Measurements from ENCODE around the gene RAD9A. TPM values are rescaled to one million over a fixed set of nuclear protein-coding genes. Genes with fewer than 3 reads are reported as not detected.

RAD9A gene
- total and polyA plus RNA-seq, 2 of the 4 experiments (the other 2 are of a cell fraction), result 2.0 to 10.3 TPM

GRCh38 chr11:67356387-67356863 is 35.4 kb upstream of the RAD9A start:
- peak overlapping the region; percentile 34; the same call in 1 of the 2 replicates for H3K23ac ChIP-seq (ENCODE audit: low read depth, low read length)

More at GRCh38 chr11:67356387-67356863, 35.4 kb upstream of the RAD9A start:
- H3K27me3 ChIP-seq (ENCODE audit: control insufficient read depth, insufficient read depth, low read length), result no peaks in the 10 kb centered on the region
- H3K27ac ChIP-seq (ENCODE audit: insufficient read depth, low read length), result peak overlapping the region; percentile 87
- DNase-seq (no peak), ATAC-seq (ENCODE audit: low read depth) (no peak)
- peaks cover 3% of the 10 kb centered on the region; the same call in 1 of the 2 replicates for H3K36me3 ChIP-seq (ENCODE audit: control insufficient read depth, insufficient read depth, low read length)
- peak overlapping the region; percentile 42 for H2BK5ac ChIP-seq (ENCODE audit: low read depth, low read length, poor library complexity, severe bottlenecking)
- H2BK120ac ChIP-seq (ENCODE audit: low read depth, low read length), result peak overlapping the region; percentile 69
- no peak overlapping the region for H3K4me3 ChIP-seq (ENCODE audit: insufficient read depth, low read depth, low read length)
- peak overlapping the region; percentile 81; the same call in 1 of the 3 replicates for H2BK15ac ChIP-seq (ENCODE audit: low read depth, low read length)
- intact Hi-C loops (cut with micrococcal nuclease), result loop anchor here (2.0 kb wide), 1 partner anchor 14 kb away; no protein-coding TSS in a partner anchor
- in situ Hi-C loops (cut with MboI; ENCODE audit: low sequenced_read_pairs), result no loop called here
- TF ChIP-seq NFE2L2 (IDR thresholded peaks at IDR 0.05; ENCODE audit: low read depth, low read length), result no peak
- TF ChIP-seq POLR2A (IDR thresholded peaks at IDR 0.05; ENCODE audit: low read depth, low read length), result no peak
- no peak for TF ChIP-seq ELK1 (IDR thresholded peaks at IDR 0.05; ENCODE audit: borderline replicate concordance, low read depth, low read length)
- no peak for TF ChIP-seq RFX5 (IDR thresholded peaks at IDR 0.05; ENCODE audit: low read depth, low read length)
- no peak overlapping the region for H3K4me2 ChIP-seq (ENCODE audit: low read depth, low read length)
- H3K9me3 ChIP-seq (ENCODE audit: control insufficient read depth, insufficient read depth, low read length), result no peaks in the 10 kb centered on the region
- peak overlapping the region; percentile 99 for H3K4ac ChIP-seq (ENCODE audit: low read depth, low read length)
- ChIA-PET POLR2A (ENCODE audit: unreplicated experiment) (no interaction called here), CTCF (interaction anchor here (0.6 to 10.1 kb wide), 4 partner anchors 14 to 912 kb away, joined by 3 to 128 read pairs (median 8); no protein-coding TSS in a partner anchor)
- H2AFZ ChIP-seq (replicated peaks; ENCODE audit: low read length, poor library complexity), result peak overlapping the region; percentile 75
- H2AK5ac ChIP-seq (ENCODE audit: low read depth, low read length), result peak overlapping the region; percentile 99
- peak overlapping the region; percentile 79 for H4K91ac ChIP-seq (ENCODE audit: insufficient read depth, low read depth, low read length)
- H3K79me1 ChIP-seq (ENCODE audit: low read depth in 1 of 2, low read length in 2 of 2), result peaks cover 11 to 51% of the 10 kb centered on the region in 2 experiments; a peak in 3 of 4 replicates
- H2AK9ac ChIP-seq (replicated peaks; ENCODE audit: low read depth, low read length, poor library complexity), result peak overlapping the region; percentile 80
- no CpG with 5 or more reads among the region's 4 CpGs for WGBS, 2 experiments (ENCODE audit: extremely low coverage in 2 of 2, insufficient read length in 1 of 2)
- peak overlapping the region; percentile 81 for H2BK20ac ChIP-seq (ENCODE audit: low read depth, low read length)
- H3K9ac ChIP-seq (ENCODE audit: low read depth, low read length), result peak overlapping the region; percentile 21; the same call in 1 of the 2 replicates
- H3K4me1 ChIP-seq (ENCODE audit: control insufficient read depth, insufficient read depth, low read length), result peaks cover 40% of the 10 kb centered on the region
- no peak overlapping the region for H3K18ac ChIP-seq (ENCODE audit: low read depth, low read length)
- H3K56ac ChIP-seq (ENCODE audit: extremely low read depth, insufficient read depth, low read length), result no peak overlapping the region
- peak overlapping the region; percentile 77 to 84; a peak in 3 of 4 replicates for H4K8ac ChIP-seq (ENCODE audit: low read depth in 2 of 2, low read length in 2 of 2)
- dilution Hi-C loops (cut with HindIII; ENCODE audit: low sequenced_read_pairs, unreplicated experiment), result no loop called here
- H3K14ac ChIP-seq (replicated peaks; ENCODE audit: low read depth, low read length), result peak overlapping the region; percentile 59; the same call in 1 of the 2 replicates
- no peak overlapping the region for H4K5ac ChIP-seq (ENCODE audit: low read depth, low read length)
- H4K20me1 ChIP-seq (ENCODE audit: insufficient read depth, low read length), result peaks cover 3% of the 10 kb centered on the region; the same call in 1 of the 2 replicates
- H3K9me1 ChIP-seq (ENCODE audit: insufficient read depth, low read length), result peaks cover 21% of the 10 kb centered on the region
- BruUV-seq (replicated peaks), result no TSS peak
